NCI-H1930 (cell line): ENCODE results near the gene LRRC10B.

Source experiments
- DNase-seq, 2 experiments: peaks; one replicate each; lab custom pipeline; 2025; lab: John Stamatoyannopoulos, UW

The LRRC10B gene

DNA sequence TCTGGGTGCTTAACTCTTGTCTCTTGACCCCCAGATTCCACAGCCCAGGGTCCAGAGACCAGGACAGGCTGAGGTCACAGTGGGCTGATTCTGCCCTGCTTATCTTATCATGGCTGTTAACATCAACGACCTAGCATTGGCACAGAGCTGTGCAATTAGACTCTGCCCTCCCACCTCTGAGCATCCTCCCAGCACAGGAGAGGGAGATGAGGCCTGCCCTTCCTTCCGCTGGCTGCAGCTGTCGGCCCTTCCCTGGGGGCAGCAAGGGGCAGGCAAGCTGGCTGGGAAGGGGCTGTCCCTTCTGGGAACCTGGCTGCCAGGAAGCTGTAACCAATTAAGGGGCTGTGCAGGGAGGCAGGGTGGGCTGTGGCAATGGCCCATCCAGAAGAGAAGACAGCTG is 22.5 kb downstream of the LRRC10B start:
- no peak for DNase-seq

DNA sequence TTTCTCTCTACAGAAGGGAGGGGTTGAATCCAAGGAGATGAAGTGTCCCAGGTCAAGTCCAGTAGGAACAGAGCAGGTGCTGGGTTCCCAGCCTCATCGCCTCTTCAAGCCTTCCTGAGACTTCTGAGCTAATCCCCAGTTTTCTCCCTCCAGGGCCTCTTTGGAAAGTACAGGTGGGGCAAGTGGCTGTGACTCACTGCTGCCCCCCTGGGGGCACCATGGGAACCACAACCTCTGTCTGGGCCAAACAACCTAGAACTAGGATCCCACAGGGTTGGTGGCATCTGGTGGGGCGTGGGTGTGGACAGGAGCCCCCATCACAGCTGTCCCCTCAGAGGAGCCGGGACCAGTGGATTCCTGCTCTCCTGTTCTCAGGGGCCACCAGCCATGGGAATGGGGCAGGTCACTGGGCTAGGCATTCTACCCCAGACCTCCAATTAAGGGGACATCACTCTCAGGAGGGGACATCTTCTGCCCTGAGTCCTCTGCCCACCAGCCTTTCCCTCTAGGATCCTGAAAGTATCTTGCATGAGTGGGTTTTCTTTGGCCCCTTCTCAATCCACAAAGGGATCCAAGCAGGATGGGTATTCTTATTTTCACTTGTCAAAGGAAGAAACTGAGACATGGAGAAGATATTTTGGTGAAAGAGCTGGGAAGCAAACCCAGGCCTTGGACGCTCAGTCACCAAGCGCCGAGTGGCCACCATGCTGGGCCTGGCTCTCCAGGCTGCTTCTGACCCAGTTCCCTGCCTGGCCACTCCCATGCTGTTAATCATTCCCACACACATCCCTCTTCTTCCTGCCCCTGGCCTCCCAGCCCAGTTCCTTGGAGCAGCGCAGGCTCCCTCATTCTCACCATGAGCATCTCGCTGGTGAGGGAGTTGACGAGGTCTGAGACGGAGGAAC is 23.8 kb downstream of the LRRC10B start:
- DNase-seq = peak in 1 of 2 experiments; percentile 13

DNA sequence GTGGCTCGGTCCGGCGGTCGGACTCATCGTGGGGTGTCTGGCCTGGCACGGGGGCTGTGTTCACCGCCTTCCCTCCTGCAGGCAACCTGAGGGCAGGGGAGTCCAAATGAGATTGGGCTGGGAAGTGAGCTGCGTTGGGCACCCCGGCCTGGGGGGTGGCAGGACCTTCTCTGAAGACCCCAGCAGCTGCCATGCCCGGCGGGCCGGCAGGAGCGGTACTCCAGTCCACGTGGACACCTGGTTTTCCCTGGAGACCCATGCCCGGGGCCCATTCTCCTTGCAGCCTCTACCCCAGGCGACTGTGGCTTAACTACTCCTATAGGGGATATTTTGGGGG is 24.5 kb downstream of the LRRC10B start:
- no peak for DNase-seq

DNA sequence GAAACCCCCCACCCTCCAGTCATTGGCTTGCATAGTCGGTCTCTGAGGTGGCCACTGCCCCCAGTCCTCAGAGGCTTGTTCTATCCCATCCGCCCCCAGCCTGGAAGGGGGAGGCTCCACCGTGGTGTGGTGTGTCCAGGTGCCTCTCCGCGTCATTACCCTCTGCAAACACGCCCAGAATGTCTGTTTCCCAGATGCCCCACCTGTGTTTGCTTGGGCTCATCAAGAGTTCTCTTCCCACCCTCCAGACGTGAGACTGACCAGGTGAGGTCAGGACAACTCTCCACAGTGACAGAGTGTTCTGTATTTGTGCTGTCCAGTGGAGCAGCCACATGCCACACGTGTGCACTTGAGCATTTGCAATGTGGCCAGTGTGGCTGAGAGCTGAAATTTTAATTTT is 24.9 kb downstream of the LRRC10B start:
- DNase-seq = no peak

DNA sequence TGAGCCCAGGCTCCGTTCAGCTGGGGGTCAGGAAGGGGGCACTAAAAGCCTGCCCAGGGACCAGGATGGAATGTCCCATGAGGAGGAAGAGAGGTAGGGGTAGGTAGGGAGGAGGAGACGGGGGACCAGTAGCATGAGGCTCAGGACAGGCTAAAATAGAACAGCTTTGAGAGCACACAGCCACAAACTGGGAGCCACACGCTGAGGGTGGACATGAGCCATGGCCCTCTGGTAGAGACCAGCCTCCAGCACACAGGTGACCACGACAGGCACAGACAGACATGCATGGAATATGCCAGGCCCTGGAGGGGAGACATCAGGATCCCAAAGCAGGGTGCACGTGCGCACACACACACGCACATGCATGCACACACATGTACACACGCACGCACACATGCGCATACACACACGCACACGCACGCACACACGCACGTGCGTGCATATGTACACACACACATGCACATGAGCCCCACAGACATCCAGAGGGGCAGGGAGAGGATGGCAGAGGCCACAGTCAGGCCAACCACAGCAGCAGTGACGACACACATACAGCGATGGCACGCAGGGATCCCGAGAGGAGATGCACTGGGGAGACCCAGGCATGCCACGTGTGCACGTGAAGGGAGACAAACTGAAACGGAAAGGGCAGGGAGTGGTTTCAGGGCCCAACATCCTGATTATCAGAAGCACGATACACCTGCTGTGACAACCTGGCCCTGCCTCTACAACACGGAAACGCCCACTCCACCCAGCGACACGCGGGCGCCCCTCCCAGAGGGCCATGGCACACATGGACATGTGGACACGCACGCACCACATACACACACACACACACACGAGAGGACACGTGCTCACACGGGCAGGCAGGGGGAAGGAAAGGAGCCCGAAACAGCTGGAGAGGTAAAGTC is 25.7 kb downstream of the LRRC10B start:
- no peak for DNase-seq

DNA sequence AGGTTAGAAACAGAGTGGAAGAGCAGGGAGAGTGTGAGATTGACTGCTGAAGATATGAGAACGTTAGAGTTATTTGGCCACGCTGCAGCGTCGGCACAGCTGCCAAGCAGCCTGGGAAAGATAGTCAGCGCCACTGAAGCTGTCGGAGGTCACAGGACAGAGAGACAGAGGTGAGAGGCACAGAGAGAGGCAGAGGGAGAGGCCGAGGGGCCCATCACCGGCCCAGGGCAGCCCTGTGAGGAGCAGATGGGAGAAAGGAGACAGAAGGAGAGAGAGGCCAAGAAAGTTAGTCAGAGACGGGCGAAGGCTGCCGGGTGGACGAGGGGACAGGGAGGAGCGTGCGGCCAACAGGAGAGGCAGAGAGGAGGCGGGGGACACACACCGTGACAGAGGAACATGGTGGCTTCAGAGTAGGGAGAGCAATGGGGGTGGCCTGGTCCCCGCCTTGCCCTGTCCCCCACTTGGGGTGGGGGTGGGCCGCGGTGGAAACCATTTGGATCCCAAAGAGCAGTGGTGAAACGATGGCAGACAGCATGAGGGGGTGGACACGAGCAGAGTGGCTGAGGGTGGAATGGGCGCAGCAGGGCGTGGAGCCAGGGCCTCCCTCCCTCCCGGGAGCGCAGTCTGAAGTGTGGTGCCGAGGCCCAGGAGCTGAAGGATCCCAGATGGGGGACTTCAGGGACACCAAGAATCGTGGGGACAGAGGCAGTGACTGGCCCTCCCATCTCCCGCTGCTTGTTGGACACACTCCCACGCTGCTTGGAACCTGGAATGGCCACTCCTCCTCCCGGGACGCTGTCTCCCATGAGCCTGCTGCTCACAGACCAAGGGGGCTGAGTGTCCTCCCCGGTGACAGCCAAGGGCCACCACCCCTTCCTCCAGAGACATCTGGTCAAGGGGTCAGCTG is 26.6 kb downstream of the LRRC10B start:
- DNase-seq = no peak

DNA sequence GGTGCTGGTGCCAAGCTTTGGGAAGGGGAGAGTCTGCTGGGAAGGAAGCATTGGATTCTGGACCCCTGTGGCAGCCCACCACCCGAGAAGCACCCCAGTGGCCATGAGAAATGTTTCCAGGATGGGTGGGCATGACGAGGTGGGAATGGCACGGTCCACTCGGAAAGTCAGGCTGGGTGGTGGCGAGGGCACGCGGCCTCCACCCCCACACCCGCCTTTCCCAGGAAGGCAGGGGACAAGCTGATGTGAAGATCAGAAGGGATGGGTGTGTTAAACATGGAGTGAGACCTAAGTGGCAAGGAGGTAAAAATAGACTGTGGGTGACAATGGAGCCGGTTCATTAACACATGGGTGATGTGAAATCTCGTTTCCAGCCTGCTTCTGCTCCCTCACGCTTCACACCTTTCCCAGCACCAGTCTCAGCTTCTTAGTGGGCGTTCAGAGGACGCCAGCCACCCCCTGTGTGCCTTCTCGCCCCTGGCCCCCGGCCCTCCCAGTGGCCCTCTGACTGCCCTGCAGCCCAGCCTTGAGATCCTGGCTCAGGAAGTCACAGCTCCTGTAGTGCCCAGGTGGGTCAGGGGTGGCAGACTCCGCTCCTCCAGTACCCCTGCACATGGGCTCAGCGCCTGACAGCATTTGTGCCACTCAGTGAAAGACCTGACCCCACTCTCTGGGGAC is 27.6 kb downstream of the LRRC10B start:
- DNase-seq = no peak

DNA sequence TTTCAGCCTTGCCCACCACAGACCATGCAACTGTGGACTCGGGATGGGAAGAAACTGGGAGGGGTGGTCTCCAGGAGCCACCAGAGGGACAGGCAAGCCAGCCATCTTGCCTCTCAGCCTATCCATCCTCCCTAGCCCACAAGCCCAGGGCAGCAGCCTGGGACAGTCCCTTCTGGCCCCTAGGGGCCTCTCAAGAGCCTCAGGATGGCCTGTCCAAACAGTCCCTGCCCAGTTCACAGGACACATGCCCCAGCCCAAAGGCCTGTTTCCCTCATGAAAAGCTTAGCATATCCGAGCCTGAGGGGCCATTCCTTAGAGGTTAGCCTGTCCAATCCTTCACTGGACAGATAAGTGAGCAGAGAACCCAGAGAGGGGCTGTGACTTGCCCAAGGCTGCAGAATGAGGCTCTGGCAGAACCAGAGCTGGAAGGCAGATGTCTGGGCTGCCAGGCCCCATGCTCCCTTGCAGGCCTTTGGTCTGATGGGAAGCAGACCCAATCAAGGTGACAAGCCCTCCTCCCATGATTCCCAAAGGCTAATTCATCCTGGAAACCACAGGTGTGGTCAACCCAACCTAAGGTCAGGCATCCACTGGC is 28.2 kb downstream of the LRRC10B start:
- no peak for DNase-seq

DNA sequence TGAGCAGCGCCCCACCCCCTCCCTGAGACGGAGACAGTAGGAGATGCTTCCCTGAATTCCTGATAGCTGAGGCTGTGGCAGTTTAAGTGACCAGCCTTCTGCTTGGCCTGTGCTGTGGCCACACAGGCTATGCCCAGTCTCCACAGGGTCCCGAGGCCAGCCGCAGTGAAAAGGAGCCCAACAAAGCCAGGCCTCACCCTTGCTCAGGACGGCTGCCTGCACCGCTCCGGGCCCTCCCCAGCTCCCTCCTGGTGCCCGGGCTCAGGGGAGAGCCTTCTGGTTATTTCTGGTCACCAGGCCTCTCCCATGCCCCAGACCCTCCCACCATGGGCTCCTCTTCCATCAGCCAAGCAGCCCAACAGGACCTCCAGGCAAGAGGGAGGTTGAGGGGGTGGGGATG is 28.8 kb downstream of the LRRC10B start:
- DNase-seq = no peak

DNA sequence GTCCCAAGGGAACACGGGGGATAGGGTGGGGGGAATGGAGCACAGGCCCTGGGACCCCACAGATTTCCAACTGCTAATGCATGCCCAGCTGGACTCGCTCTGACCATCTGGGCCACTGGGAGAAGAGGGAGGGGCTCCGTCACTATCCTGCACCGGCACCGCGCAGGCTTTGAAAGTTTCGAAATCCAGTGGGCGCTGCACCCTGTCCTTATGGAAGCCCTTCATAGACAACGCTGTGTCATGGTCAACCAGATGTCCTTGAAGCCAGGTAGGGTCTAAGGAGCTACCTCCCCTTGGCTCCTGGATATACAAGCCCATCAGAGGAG is 30.1 kb downstream of the LRRC10B start:
- DNase-seq = no peak

DNA sequence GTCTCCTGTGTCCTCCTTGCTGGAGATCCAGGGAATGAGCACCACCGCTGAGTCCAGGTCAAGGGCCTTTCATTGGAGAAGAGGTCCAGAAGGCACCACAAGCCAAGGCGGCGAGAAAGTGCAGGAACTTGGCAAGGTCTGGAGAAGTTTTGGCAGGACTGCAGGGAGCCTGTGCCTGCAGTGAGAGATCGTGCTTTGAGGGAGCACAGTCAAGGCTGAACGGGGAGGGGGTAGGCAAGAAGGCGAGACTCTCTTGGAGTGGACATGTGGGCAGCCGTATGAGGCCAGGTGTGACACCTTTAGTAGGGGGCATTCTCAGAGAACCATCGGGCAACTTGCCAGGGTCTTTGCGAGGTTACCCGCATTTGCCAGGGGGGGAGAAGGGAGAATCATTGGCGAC is 30.5 kb downstream of the LRRC10B start:
- DNase-seq = no peak

DNA sequence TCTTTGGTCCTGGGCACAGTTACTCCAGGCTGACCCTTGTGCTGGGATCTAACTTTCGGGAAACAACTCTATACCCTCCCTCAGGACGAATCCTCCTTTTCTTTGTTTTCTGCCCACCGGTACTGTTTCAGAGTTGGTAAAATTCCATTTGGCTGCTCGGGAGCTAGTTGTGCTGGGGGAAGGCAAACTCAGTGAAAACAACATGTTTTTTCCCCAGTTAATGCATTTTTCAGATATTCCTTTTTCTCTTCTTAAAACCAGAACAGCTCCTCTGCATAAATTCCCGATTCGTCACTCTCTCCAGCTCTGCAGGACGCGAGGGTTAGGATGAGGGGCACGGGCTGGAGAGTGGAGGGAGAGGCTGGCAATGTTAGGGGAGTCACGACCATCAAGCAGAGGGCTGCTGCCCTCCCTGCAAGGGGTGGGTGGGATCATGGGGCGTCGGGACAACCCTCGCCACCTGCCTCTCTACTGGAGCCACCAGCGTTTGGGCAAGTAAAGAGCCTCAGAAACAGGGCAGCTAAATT is 31.3 kb downstream of the LRRC10B start:
- no peak for DNase-seq

DNA sequence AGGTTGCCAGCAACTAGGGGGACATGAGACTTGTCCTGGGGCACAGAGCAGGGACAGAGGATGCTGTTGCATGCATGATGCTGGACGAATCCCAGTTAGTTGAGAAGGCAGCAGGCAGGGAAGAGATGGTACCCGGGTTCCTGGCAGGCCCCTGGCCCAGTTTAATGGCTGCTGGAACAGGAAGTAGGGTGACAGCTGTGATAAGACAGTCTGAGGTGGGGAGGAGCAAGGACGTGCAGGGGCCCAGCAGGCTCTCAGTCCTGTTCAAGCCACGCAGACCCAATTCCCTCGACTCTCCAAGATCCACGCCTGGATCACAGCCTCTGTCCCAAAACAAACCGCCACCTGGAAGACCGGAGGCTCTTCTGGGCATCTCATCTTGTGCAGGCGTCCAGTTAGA is 32.0 kb downstream of the LRRC10B start:
- no peak for DNase-seq

DNA sequence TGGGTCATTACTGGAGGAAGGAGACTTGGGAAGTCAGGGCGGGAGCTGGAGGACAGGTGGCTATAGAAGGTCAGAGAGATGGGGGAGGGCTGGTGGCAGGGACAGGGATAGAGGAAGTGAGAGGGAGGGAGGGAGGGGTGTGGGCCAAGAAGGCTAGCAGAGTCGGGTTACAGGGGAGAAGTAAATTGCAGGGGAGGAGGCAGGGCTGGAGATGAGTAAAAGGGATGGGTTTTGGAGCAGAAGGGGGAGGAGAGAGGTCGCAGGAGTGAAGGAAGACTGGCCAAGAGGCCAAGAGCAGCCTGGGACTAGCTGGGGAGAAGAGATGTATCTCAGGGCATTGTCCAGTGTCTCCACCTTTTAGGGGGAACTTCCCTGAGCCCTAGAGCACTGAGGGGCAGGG is 33.0 kb downstream of the LRRC10B start:
- no peak for DNase-seq

DNA sequence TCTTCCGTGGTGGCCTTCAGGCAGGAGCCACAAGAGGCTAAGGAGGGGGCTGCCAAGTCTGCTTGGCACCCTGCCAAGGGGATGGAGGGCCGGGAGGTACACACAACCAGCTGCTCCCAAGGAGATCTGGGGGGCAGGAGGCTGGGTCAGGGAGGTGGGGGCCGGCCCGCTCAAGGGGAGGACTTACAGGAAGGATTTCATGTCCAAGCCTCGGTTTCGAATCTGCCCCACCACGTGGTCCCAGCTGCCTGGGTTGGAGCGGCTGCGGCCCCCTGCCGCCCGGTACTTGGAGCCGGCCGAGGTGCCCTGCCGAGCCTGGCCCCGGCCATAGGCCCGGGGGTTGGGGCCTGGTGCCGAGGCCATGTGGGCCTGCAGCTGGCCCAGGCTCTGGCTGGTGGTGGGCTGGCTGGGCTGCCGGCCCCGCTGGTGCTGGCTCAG is 33.5 kb downstream of the LRRC10B start:
- no peak for DNase-seq

DNA sequence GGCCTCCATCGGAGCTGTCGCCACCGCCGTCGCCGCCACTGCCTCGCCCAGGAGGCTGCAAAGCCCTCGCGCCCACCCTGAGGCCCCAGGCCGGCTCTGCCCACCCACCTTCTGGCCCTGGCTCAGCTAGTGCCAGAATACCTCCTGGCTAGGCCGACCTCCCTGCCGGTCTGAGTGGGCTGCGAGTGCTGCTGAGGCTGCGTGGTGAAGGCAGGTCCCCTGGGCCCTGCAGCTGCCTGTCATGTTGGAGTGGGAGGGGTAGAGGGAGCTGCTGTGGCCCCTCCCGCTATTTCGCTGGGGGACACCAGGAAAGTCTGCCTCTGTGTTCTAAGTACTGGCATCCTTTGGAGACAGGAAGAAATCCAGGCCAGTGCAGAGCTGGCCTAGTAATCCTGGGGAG is 34.2 kb downstream of the LRRC10B start:
- no peak for DNase-seq

DNA sequence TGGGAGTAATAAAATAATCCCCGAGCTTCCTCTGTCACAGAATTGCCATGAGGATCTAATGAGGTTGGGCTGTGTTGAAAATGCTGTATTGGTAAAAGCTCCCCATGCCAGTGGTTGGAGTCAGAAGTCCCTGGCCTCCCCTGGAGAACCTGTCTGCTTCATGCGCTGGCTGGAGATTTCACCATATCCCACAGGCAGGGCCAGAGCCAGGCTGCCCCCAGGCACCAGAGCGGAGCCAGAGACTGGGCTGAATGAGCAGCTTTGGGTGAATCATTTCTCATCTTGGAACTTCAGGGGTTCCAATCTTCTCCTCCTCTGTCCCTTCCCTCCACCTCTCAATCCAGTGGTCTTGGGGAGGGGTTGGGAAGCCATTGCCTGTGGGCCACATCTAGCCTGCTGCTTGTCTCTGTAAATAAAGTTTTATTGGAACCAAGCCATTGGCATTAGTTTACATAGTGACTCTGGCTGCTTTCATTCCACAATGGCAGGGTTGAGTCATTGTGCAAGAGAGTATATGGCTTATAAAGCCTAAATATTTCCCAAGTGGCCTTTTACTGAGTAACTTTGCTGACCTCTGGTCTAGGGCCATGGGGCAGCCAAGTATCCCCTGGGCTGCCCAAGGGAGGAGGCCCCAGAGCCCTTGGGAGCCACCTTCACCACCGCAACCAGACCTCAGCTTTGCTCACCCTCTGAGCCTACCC is 35.2 kb downstream of the LRRC10B start:
- DNase-seq = no peak

DNA sequence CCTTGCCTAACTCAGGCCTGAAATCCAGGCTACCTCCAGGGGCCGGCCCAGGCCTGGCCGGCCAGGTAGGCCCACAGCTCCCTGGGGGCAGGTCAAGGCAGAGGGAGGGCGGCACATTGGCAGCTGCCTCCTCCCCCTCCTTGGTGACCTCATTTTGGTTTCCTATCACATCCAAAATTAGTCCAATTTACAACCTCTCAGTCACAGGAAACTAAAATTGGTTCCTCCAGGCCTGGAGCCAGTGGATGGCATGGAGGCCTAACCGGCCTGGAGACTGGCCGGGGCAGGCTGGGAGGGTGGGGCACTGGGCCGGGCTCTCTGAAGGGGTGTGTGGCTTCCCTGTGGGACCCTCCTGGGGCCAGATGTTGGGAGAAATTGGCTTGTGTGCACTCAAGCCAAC is 35.9 kb downstream of the LRRC10B start:
- no peak for DNase-seq

DNA sequence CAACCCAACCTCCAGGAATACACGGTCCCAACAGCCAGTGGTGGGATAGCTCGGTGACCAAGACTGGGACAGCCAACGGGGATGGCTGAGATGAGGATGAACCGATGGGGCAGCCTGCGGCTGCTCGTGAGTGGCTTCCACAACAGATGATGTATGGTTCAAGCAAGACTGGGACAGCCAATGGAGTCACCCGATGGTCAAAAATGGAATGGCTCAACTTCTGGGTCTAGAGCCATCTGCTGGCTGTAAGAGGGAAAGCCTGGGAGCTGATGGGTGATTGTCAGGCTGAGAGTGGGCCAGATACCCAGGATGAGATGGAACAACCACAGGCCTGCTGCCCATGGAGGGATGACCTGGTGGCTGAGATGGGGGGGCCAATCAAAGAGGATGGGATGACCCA is 36.8 kb downstream of the LRRC10B start:
- DNase-seq = no peak

DNA sequence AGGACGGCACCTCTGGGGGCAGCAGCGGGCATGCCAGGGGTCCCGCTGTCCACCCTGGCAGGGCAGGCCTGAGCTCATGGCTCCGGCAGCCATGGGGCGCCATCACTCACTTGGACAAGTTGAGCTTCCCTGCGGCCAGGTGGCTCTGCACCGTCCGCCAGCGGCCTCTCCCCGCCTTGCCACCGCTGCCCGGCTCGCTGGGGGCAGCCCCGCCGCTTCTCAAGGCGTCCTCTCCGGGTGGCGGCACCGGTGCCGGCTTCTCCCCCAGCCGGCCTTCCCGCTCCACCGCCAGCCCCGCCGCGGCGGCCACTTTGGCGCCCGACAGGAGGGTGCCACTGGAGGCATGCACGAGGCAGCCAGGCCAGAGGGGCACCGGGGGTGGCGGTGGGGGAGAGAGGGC is 37.4 kb downstream of the LRRC10B start:
- DNase-seq = no peak
